Liver (tissue), 3 donors: Measurements from ENCODE around the gene PRRT3.

ENCODE experiments used
- ATF3 ChIP-seq: IDR thresholded peaks from 2 replicates; pipeline ENCODE4 v1.6.1; 2016; ENCODE audit warnings: antibody characterized with exemption
- CTCF ChIP-seq: fragments of 150-350 bp; IDR thresholded peaks from 2 replicates; pipeline ENCODE4 v1.5.1; 2017; ENCODE audit warnings: improper control_type of control experiment, low read depth, low read length; ENCODE audit not compliant: missing input control
- GABPA ChIP-seq, 2 donors: IDR thresholded peaks in 1 of 2; conservative IDR thresholded peaks in 1 of 2; 2 replicates each; pipeline ENCODE4 v1.6.1; 2016; ENCODE audit warnings: antibody characterized with exemption in 2 of 2, mild to moderate bottlenecking in 1 of 2, moderate library complexity in 1 of 2
- HNF4A ChIP-seq, 2 donors: conservative IDR thresholded peaks; 2 replicates each; pipeline ENCODE4 v1.6.1; 2016; ENCODE audit warnings: antibody characterized with exemption in 2 of 2, mild to moderate bottlenecking in 2 of 2
- RAD21 ChIP-seq, 2 donors: IDR thresholded peaks; 2 replicates each; pipeline ENCODE4 v1.6.1; 2016; ENCODE audit warnings: antibody characterized with exemption in 2 of 2, mild to moderate bottlenecking in 2 of 2
- REST ChIP-seq: IDR thresholded peaks from 2 replicates; pipeline ENCODE4 v1.6.1; 2016; ENCODE audit warnings: antibody characterized with exemption, mild to moderate bottlenecking
- SP1 ChIP-seq: IDR thresholded peaks from 2 replicates; pipeline ENCODE4 v1.6.1; 2018; ENCODE audit warnings: antibody characterized with exemption, mild to moderate bottlenecking
- TAF1 ChIP-seq: conservative IDR thresholded peaks from 2 replicates; pipeline ENCODE4 v1.6.1; 2016; ENCODE audit warnings: antibody characterized with exemption, mild to moderate bottlenecking
- TF ChIP-seq, protein P1 (sequence below): IDR thresholded peaks from 2 replicates; pipeline ENCODE4 v1.6.1; 2016; ENCODE audit warnings: antibody characterized with exemption
- TF ChIP-seq, protein P2 (sequence below): IDR thresholded peaks from 2 replicates; pipeline ENCODE4 v1.6.1; 2016; ENCODE audit warnings: antibody characterized with exemption
- donor health status: healthy.
- donor health status: healthy.

- TF ChIP-seq REST (no peak), RAD21 (IDR thresholded peaks at IDR 0.05) (no peak), CTCF (no peak), HNF4A (conservative IDR thresholded peaks at IDR 0.05) (no peak), GABPA (IDR thresholded peaks at IDR 0.05 in 1 of 2, conservative IDR thresholded peaks at IDR 0.05 in 1 of 2) (no peak), TAF1 (no peak), ATF3 (no peak), SP1 (no peak)
- TF ChIP-seq, protein P1, sequence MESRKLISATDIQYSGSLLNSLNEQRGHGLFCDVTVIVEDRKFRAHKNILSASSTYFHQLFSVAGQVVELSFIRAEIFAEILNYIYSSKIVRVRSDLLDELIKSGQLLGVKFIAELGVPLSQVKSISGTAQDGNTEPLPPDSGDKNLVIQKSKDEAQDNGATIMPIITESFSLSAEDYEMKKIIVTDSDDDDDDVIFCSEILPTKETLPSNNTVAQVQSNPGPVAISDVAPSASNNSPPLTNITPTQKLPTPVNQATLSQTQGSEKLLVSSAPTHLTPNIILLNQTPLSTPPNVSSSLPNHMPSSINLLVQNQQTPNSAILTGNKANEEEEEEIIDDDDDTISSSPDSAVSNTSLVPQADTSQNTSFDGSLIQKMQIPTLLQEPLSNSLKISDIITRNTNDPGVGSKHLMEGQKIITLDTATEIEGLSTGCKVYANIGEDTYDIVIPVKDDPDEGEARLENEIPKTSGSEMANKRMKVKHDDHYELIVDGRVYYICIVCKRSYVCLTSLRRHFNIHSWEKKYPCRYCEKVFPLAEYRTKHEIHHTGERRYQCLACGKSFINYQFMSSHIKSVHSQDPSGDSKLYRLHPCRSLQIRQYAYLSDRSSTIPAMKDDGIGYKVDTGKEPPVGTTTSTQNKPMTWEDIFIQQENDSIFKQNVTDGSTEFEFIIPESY, result no peak
- TF ChIP-seq, protein P2, sequence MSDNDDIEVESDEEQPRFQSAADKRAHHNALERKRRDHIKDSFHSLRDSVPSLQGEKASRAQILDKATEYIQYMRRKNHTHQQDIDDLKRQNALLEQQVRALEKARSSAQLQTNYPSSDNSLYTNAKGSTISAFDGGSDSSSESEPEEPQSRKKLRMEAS, result no peak
Measured at GRCh38 chr3:9986230-9986725, 34.1 kb upstream of the PRRT3 start.
